H1 (cell line): Measurements from ENCODE around the gene PDE1A. TPM values are rescaled to one million over a fixed set of nuclear protein-coding genes. Genes with fewer than 3 reads are reported as not detected.

ENCODE experiments used
- polyA plus RNA-seq, 7 experiments: library from polyadenylated mRNA; depleted of rRNA in 3 of 7; stranded (reverse) in 5 of 7; unstranded in 2 of 7; fragments of >200 nt in 5 of 7; fragments of 200-250 nt in 2 of 7; gene quantifications; 1 replicate in 5 of 7; 2 replicates in 1 of 7; 4 replicates in 1 of 7; pipeline versions ENCODE4 v1.2.1 to v1.2.3, GENCODE V29; 2011 to 2013; ENCODE audit warnings: missing spikeins in 2 of 7, mixed read lengths in 2 of 7
- total RNA-seq: library from RNA; stranded (reverse); fragmentation: NEBNext Ultra II Directional; extraction: Animal tissue kit (Norgen Biotek cat#: 25700); gene quantifications from 2 replicates; pipeline ENCODE4 v1.2.1, GENCODE V29; 2021
- TF ChIP-seq, protein P1 (sequence below): fragments of 300-600 bp; sonication (generic); IDR thresholded peaks from 2 replicates; pipeline ENCODE4 v1.7.1; 2012; ENCODE audit warnings: low read length, moderate library complexity, mild to moderate bottlenecking, inconsistent platforms; ENCODE audit not compliant: insufficient replicate concordance

Gene PDE1A
- total and polyA plus RNA-seq, 2 of the 8 experiments (the other 6 are each of a cell fraction or from before 2014, with no cell fraction given) = 0.34 TPM; not detected in 1

DNA sequence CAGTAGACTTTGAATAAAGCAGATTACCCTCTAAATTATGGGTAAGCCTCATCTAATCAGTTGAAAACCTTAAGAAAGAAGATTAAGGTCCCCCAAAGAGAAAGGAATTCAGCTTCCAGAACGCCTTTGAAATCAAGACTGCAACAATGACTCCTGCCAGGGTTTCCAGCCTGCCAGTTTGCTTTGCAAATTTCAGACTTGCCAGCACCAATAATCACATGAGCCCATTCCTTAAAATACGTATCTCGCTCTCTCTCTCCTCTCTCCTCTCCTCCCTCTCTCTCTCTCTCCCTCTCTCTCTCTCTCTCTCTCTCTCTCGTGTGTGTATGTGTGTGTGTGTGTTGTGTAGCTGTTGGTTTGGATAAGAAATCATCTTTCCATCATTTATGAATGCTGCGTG is 184.2 kb downstream of the PDE1A start (continued):
- TF ChIP-seq, protein P1, sequence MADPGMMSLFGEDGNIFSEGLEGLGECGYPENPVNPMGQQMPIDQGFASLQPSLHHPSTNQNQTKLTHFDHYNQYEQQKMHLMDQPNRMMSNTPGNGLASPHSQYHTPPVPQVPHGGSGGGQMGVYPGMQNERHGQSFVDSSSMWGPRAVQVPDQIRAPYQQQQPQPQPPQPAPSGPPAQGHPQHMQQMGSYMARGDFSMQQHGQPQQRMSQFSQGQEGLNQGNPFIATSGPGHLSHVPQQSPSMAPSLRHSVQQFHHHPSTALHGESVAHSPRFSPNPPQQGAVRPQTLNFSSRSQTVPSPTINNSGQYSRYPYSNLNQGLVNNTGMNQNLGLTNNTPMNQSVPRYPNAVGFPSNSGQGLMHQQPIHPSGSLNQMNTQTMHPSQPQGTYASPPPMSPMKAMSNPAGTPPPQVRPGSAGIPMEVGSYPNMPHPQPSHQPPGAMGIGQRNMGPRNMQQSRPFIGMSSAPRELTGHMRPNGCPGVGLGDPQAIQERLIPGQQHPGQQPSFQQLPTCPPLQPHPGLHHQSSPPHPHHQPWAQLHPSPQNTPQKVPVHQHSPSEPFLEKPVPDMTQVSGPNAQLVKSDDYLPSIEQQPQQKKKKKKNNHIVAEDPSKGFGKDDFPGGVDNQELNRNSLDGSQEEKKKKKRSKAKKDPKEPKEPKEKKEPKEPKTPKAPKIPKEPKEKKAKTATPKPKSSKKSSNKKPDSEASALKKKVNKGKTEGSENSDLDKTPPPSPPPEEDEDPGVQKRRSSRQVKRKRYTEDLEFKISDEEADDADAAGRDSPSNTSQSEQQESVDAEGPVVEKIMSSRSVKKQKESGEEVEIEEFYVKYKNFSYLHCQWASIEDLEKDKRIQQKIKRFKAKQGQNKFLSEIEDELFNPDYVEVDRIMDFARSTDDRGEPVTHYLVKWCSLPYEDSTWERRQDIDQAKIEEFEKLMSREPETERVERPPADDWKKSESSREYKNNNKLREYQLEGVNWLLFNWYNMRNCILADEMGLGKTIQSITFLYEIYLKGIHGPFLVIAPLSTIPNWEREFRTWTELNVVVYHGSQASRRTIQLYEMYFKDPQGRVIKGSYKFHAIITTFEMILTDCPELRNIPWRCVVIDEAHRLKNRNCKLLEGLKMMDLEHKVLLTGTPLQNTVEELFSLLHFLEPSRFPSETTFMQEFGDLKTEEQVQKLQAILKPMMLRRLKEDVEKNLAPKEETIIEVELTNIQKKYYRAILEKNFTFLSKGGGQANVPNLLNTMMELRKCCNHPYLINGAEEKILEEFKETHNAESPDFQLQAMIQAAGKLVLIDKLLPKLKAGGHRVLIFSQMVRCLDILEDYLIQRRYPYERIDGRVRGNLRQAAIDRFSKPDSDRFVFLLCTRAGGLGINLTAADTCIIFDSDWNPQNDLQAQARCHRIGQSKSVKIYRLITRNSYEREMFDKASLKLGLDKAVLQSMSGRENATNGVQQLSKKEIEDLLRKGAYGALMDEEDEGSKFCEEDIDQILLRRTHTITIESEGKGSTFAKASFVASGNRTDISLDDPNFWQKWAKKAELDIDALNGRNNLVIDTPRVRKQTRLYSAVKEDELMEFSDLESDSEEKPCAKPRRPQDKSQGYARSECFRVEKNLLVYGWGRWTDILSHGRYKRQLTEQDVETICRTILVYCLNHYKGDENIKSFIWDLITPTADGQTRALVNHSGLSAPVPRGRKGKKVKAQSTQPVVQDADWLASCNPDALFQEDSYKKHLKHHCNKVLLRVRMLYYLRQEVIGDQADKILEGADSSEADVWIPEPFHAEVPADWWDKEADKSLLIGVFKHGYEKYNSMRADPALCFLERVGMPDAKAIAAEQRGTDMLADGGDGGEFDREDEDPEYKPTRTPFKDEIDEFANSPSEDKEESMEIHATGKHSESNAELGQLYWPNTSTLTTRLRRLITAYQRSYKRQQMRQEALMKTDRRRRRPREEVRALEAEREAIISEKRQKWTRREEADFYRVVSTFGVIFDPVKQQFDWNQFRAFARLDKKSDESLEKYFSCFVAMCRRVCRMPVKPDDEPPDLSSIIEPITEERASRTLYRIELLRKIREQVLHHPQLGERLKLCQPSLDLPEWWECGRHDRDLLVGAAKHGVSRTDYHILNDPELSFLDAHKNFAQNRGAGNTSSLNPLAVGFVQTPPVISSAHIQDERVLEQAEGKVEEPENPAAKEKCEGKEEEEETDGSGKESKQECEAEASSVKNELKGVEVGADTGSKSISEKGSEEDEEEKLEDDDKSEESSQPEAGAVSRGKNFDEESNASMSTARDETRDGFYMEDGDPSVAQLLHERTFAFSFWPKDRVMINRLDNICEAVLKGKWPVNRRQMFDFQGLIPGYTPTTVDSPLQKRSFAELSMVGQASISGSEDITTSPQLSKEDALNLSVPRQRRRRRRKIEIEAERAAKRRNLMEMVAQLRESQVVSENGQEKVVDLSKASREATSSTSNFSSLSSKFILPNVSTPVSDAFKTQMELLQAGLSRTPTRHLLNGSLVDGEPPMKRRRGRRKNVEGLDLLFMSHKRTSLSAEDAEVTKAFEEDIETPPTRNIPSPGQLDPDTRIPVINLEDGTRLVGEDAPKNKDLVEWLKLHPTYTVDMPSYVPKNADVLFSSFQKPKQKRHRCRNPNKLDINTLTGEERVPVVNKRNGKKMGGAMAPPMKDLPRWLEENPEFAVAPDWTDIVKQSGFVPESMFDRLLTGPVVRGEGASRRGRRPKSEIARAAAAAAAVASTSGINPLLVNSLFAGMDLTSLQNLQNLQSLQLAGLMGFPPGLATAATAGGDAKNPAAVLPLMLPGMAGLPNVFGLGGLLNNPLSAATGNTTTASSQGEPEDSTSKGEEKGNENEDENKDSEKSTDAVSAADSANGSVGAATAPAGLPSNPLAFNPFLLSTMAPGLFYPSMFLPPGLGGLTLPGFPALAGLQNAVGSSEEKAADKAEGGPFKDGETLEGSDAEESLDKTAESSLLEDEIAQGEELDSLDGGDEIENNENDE = no peak
- TF ChIP-seq, all 59 proteins: peak for 1
